ENCODE results near the gene MYO5C. TPM values are rescaled to one million over a fixed set of nuclear protein-coding genes. Genes with fewer than 3 reads are reported as not detected.
"Not testable (repeated sequence)": the region's sequence is repeated elsewhere in the genome, so short reads cannot be mapped to it uniquely, and the experiment has no call there.

Gene MYO5C
- total RNA-seq, 1 donor from 2014 or later: 16.3 TPM

DNA sequence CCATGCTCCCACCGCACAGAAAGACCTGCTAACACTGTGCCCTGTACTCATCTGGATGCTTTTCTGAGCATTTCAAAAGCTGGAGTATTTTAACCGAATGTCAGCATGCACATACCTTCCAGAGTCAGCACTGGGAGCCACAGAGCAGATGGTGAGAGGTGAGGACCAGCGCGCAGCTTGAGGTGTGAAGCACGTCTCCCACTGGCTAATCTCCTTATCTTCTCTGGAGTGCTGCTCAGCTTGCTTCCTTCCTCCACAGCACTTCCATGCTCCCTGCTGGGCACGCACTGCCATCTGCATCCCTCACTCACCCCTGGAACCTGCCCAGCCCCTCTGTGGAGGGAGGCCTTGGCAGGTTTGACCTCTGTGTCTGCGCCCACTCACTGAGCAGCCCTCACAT is 104.4 kb downstream of the MYO5C start, which contains the start of gene GNB5:
Gene GNB5 (minus strand): TSS at position 186 of the 400 bp plus-strand sequence. CDS start 6,716 bp downstream, outside the sequence.
- ATAC-seq (no peak), DNase-seq (ENCODE audit: low spot score) (no peak)
- intact Hi-C loops (cut with DNase I): no loop called here

DNA sequence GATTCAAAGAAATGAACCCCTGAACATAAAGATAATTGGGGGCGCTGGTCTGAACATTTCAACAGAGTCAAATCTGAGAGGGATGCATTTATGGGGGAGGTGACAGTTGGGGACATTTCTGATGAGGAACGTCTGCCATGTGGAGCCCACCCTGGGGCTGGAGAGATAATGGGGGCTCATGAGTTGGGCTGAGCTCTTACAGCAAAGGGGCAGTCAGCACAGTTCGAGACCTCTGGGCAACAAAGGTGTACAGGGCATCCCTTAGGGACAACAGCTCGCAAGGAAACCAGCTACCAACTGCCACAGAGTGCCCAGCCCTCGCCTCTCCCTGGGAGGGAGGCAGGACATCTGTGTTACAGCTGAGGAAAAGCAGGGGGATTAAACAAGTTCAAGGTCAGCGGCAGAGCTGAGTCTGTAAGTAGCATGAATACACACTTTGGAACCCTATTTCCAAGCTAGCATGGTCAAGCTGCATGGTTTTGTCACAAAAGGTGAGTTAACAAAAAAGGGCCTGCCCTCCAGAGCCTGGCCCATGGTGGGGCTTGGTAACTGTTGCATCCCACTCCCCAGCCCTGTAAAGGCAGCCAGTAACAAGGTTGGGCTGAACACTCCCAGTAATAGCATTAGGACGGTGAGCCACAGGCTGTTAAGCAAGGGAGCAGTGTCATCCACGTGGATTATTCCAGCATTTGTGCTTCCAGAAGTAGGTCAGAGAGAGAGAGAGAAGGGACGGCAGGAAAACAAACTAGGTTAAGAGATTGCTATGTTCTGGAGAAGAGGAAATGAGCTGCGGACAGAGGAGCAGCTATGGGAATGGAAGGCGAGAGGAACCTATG is 108.7 kb downstream of the MYO5C start:
- DNase-seq (ENCODE audit: low spot score) (no peak), ATAC-seq (no peak)
- intact Hi-C loops (cut with DNase I): no loop called here

DNA sequence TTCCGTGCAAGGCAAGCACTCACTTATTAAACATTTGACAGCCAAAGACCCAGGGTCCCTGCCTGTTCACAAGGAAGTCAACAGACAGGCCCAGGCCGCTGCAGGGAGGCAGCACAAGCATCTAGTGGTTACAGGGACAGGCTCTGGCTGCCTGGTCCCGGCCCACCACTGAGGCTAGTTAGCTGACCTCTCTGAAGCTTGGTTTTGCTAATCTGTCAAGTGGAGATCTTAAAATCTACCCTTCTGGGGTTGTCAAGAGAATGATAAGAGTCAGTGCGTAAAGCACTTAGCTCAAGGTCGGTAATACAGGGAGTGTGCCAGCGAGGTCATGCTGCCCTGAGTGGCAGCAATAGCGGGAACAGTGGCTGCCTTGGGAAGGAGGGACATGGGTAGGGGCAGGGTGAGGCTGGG is 110.4 kb downstream of the MYO5C start:
- no peak for ATAC-seq
- no peak for DNase-seq (ENCODE audit: low spot score)
- intact Hi-C loops (cut with DNase I): no loop called here

DNA sequence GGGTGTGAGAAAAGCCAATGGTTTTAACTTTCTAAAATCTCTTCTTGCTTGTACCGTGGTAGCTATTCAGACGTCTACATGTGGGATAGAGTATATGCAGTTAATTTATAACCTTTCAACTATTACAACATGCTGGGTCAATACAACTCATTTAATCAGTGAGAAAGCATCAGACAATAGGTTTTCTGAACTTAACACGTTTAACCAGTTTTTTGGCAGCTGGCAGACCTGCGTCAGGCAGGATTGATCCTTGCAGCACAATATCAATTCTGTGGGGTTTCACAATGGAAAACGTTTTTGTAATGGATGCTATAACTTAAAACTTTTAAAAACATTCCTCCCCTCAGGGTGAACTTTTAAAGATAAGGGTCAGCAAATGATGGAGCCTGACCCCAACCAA is 110.9 kb downstream of the MYO5C start:
- ATAC-seq: no peak
- DNase-seq (ENCODE audit: low spot score): no peak
- intact Hi-C loops (cut with DNase I): no loop called here

DNA sequence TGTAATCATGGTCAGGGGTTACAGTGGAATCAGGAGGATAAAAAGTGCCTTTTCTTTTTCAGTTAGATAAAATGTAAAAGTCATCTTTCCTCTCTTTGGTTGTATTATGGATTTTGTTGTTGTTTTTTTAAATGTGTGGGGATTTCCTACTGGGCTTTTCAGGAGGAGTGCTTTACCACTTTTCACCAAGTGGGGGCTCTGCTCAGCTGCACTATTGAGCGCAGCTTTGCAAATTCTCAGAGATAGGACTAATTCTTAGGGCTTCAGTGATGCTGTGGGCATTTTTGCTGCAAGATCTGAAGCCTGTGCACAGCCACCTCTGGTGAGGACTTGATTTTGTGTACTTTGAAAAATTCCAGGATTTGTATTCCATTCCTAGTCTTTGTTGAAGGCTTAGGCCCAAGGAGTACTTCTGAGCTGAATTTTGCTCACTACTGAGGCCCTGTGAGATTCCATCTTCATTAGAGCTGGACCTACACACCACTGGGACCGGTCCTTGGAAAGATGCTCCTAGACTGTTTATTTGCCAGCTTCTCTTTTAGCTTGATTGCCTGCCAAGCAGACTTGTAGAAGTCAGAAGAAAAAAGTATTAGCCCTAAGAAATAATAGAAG is 111.9 kb downstream of the MYO5C start:
- DNase-seq (ENCODE audit: low spot score) (no peak), ATAC-seq (no peak)
- intact Hi-C loops (cut with DNase I): no loop called here

DNA sequence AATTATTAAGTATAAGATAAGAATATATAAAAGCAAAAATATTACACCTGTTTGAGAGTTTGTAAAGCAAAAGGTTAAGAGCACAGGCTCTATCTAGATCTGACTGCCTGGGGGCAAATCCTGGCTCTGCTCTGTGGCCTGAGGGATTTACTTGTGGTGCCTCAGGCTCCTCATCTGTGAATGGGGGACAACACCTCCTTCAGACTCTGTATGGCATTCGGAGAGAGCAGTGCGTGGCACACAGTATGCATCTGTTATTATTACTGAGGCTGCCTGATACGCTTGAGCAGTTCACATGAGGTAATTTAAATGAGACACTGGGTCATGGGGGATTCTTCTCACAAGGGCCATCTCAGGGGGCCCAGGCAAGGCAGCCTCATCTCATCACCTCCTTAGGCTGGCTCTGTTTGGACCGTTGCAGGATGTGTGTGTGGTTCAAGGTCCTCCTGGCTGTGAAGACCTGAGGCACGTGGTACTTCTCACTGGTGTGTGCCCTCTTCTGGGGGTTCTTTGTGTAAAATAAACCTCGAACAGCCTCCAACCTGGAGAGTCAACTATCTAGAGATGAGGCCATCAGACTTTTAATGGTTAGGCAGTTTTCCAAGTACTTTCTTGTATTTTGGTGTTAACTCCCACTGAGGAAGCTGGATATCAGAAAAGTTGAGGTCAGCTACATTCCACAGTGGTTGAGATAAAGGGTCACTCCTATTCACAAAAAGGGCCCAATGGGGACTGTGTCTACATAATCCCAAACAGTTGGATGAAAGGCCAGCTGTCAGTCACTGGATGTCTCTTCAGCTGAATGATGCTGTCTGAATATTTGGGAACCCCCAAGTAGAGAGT is 113.4 kb downstream of the MYO5C start:
- intact Hi-C loops (cut with DNase I): no loop called here
- ATAC-seq (no peak), DNase-seq (ENCODE audit: low spot score) (no peak)

DNA sequence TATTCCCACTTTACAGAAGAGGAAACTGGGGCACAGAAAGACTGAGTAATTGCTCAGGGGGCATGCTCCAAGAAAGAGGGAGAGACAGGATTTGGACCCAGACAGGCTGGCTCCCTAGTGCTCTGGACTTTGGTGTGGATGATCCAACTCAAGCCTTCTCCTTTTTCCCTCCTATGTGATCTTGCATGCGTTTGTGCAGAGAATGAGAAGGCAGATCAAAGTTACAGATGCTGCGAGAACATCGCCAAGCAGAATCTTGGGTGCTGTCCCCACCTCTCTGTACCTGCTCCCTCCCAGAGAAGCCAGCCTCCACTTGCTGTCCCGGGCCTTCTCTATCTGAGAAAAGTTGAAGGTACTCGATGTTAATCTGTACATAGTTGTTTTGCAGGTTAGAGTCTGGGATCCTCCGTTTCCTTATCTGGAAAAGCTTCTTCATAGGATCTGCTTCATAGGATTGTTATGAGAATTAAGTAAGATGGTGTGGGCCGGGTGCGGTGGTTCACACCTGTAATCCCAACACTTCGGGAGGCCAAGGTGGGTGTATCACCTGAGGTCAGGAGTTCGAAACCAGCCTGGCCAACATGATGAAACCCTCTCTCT is 114.7 kb downstream of the MYO5C start:
- intact Hi-C loops (cut with DNase I): no loop called here
- no peak for DNase-seq (ENCODE audit: low spot score)
- no peak for ATAC-seq

DNA sequence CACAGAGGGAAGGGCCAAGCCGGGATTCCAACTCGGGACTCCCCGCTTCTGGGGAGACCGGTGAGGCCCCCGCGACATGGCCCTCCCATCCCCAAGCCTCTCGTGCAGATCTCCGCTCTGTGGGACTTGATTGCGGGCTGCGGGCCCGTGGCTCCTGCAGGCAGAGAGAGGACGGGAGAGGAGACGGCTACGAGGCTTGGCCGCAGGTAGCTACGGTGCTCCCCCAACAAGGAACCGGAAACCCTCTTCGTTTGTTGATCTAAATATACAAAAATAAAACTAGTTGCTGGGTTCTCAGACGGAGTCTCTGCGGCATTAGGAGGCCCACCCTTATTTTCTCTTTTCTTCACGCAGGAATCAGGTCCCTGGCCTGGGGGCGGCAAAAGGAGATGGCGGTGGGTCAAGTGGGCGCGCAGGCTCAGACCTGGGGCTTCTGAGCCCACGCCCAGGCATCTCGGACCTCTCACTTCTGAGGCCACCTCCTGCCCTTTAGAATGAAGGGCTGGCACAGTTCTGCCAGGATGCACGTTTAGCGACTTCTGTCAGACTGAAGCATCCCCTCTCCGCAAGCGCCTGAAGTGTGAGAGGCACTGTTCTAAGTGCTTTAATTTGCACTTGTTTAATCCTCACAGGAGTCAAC is 115.3 kb downstream of the MYO5C start:
- intact Hi-C loops (cut with DNase I): no loop called here
- no peak for DNase-seq (ENCODE audit: low spot score)

DNA sequence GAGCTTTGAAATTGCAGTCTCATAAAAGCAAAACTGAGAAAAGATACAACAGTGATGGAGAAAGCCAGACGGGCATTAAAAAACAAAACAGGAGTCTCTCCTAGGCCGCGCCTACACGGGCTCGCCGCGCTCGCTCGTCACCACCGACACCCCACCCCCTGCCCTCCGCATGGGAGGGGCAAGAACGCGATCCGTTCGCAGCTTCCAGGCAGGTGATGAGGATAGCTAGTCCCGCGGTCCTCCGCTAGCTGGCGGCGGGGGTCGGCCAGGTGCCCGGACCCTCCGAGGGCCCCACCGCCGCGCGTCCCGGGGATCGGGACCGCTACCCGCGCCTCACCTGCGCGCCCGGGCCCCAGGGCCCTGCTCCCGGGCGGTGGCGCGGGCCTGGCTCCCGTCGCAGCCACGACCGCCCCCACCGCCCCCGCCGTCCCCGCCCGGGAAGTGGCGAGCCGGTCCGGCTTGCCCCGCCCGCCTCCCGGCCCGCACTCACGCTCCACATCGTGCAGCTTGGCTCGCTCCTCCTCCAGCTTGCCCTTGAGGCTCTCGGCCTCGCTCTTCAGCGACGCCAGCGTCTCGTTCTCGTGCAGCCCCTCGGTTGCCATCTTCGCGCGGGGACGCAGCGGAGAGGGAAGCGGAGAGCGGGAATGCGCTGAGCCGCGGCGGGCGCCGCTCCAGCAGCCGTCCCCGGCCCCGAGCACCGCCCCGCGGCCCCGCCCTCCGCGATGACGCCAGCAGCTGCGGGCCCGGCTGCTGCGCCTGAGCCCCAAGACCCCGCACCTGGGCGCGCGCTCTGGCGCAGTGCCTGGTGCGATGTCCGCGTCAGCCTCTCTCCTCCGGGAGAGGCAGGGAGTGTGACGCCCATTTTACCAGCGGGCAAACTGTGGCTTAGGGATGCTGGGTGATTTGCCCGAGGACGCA is 116.1 kb downstream of the MYO5C start:
- DNase-seq (ENCODE audit: low spot score): peak; percentile 85
- ATAC-seq: peak; percentile 91
- intact Hi-C loops (cut with DNase I): no loop called here

More for the DNA sequence above, 115.3 kb downstream of the MYO5C start:
- peak; percentile 50 for ATAC-seq

DNA sequence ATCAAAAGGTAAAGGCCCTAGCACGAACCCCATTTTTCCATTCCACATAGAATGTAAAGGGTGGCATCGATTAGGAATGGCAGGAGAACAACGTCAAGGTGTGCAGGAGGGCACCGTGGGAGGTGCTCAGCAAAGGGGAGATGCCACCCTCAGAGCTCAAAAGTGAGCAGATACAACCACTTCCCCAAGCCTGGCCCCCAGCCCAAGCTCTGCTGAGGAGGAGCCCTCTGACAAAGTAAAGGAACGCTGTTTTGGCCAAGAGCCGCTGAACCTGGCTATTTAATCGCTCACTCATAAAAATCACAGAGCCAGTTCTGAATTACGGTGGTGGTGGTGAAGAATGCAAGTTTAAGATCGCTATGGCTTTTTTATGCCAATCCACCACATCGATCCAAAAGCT is 116.8 kb downstream of the MYO5C start:
- intact Hi-C loops (cut with DNase I): no loop called here
- ATAC-seq (no peak), DNase-seq (ENCODE audit: low spot score) (no peak)

DNA sequence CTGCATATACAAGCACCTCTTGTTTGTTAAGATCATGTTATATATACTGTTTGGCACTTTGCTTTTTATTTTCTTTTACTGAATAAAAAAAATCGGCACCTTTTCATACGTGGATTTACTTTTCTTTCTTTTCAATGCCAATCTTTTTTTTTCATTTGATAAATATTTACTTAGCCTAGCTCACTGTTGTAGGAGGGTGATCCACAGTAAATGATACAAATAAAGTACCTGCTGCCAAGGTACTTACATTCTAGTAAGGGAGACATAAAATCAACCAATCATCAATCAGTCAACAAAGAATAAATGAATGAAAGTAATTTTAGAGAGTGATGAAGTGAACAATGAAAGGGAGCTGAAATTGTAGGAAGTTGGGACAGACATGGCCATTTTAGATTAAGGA is 122.7 kb downstream of the MYO5C start:
- no peak for ATAC-seq
- intact Hi-C loops (cut with DNase I): no loop called here
- DNase-seq (ENCODE audit: low spot score): no peak

DNA sequence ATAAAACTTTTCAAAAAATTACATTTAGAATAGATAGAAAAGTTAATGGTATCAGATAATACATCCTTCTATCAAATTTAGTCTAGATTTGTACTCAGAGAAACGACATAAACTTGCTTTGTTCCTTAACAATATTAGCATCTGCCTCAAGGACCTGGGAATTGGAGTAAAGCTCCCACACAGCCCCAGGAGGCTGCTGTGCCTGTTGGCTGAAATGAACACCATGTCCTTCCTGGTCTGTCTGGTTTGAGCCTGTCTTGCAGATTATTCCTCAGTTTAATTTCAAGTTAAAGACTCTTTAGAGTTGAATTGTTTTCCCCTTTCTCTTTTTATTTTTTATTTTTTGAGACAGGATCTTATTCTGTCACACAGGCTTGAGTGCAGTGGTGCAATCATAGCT is 123.8 kb downstream of the MYO5C start:
- peak; percentile 55 for ATAC-seq
- intact Hi-C loops (cut with DNase I): no loop called here

DNA sequence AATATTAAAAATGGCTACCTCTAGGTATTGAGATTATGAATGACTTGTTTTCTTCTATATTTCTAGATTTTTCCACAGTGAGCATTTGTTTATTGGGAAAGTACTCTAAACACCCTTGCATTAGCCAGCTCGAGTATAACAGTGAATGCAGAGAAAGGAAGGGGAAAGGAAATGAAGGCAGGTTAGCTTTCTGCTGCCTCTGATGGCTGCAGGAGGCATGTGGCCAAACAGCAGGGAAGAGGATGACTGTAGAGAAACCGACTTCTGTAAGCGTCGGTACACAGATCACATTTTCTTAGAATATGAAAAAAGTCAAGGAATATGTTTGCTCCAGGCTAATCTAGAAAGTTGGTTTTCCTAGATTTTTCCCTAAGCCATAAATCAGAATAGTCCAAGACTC is 124.2 kb downstream of the MYO5C start:
- no peak for ATAC-seq
- intact Hi-C loops (cut with DNase I): no loop called here
- DNase-seq (ENCODE audit: low spot score): no peak

More for the DNA sequence above, 123.8 kb downstream of the MYO5C start:
- no peak for DNase-seq (ENCODE audit: low spot score)

DNA sequence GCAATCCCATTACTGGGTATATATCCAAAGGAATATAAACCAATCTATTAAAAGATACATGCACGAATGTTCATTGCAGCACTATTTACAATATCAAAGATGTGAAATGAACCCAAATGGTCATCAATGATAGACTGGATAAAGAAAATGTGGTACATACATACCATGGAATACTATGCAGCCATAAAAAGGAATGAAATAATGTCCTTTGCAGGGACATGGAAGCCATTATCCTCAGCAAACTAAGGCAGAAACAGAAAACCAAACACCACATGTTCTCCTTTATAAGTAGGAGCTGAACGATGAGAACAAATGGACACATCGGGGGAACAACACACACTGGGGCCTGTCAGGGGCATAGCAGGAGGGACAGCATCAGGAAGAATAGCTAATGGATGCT is 125.4 kb downstream of the MYO5C start:
- intact Hi-C loops (cut with DNase I); ATAC-seq; DNase-seq (ENCODE audit: low spot score): not testable (repeated sequence)

DNA sequence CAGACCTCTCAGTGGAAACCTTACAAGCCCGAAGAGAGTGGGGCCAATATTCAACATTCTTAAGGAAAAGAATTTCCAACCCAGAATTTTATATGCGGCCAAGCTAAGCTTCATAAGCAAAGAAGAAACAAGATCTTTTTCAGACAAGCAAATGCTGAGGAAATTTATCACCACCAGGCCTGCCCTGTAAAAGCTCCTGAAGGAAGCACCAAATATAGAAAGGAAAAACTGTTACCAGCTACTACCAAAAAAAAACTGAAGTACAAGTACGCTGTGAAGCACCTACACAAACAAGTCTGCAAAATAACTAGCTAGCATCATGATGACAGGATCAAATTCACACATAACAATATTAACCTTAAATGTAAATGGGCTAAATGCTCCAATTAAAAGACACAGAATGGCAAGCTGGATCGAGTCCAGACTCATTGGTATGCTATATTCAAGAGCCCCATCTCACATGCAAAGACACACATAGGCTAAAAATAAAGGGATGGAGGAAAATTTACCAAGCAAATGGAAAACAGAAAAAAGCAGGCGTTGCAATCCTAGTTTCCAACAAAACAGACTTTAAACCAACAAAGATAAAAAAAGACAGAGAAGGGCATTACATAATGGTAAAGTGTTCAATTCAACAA is 130.0 kb downstream of the MYO5C start:
- ATAC-seq; intact Hi-C loops (cut with DNase I); DNase-seq (ENCODE audit: low spot score): not testable (repeated sequence)

DNA sequence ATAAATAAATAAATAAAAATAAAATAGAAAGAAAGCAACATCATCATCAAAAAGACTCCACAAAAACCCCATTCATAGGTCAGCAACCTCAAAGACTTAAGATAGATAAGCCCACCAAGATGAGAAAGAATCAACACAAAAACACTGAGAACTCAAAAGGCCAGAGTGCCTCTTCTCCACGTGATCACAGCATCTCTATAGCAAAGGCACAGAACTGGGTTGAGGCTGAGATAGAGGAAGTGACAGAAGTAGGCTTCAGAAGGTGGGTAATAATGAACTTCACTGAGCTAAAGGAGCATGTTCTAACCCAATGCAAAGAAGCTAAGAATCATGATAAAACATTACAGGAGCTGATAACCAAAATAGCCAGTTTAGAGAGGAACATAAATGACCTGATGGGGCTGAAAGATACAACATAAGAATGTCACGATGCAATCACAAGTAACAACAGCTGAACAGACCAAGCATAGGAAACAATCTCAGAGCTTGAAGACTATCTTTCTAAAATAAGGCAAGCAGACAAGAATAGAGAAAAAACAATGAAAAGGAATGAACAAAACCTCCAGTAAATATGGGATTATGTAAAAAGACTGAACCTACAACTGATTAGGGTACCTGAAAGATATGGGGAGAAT is 130.9 kb downstream of the MYO5C start:
- intact Hi-C loops (cut with DNase I): no loop called here
- no peak for ATAC-seq
- no peak for DNase-seq (ENCODE audit: low spot score)
